Jurkat, Clone E6-1 (cell line): ENCODE data around the gene TRUB2.
"Not testable (repeated sequence)": the region's sequence is repeated elsewhere in the genome, so short reads cannot be mapped to it uniquely, and the experiment has no call there.

Experiments used
- DNase-seq: peaks from one replicate; pipeline ENCODE4 v3.0.0-alpha.2; 2011; ENCODE audit warnings: low read depth, low spot score
- H3K4me3 ChIP-seq: 2 replicates; pipeline ENCODE4 v1.5.1; 2011; ENCODE audit warnings: mild to moderate bottlenecking, low read length, control low read depth, moderate library complexity

The TRUB2 gene

GRCh38 chr9:128342971-128343680 lies 20.9 kb upstream of the TRUB2 start:
- no peak for DNase-seq
- no peak overlapping the region for H3K4me3 ChIP-seq

- peak; percentile 67 for DNase-seq
- H3K4me3 ChIP-seq, result peak overlapping the region; percentile 84
Observed at GRCh38 chr9:128341435-128341849, 19.2 kb upstream of the TRUB2 start.

- H3K4me3 ChIP-seq, result peak overlapping the region; percentile 84
- no peak for DNase-seq
Observed at GRCh38 chr9:128340691-128341434, 18.6 kb upstream of the TRUB2 start.

- peak within 1 kb of the TSS; percentile 84 for H3K4me3 ChIP-seq
- peak; percentile 65 for DNase-seq
Observed at GRCh38 chr9:128339761-128340690, 17.8 kb upstream of the TRUB2 start, which contains the start of gene SLC27A4. TSS of gene SLC27A4 (plus strand) at chr9:128340527. CDS start at chr9:128343133, 2,606 bp downstream.

GRCh38 chr9:128338852-128339614 lies 16.8 kb upstream of the TRUB2 start:
- not testable (repeated sequence) for H3K4me3 ChIP-seq, DNase-seq

- no peak overlapping the region for H3K4me3 ChIP-seq
- no peak for DNase-seq
Observed at GRCh38 chr9:128337936-128338335, 15.7 kb upstream of the TRUB2 start.

GRCh38 chr9:128335914-128336313 lies 13.7 kb upstream of the TRUB2 start:
- no peak overlapping the region for H3K4me3 ChIP-seq
- no peak for DNase-seq

- H3K4me3 ChIP-seq, result no peak overlapping the region
- no peak for DNase-seq
Observed at GRCh38 chr9:128335161-128335560, 12.9 kb upstream of the TRUB2 start.

GRCh38 chr9:128333451-128333869 lies 11.2 kb upstream of the TRUB2 start:
- H3K4me3 ChIP-seq, result no peak overlapping the region
- DNase-seq, result no peak

GRCh38 chr9:128325629-128326028 lies 3.4 kb upstream of the TRUB2 start:
- H3K4me3 ChIP-seq, result no peak overlapping the region
- DNase-seq, result no peak

- DNase-seq, result no peak
- no peak overlapping the region for H3K4me3 ChIP-seq
Observed at GRCh38 chr9:128324401-128324800, 2.2 kb upstream of the TRUB2 start.

GRCh38 chr9:128323791-128324190 lies 1.5 kb upstream of the TRUB2 start:
- peak overlapping the region; percentile 63 for H3K4me3 ChIP-seq

GRCh38 chr9:128323212-128323730 lies 1.0 kb upstream of the TRUB2 start:
- peak overlapping the region; percentile 63 for H3K4me3 ChIP-seq
- no peak for DNase-seq

More at GRCh38 chr9:128323791-128324190, 1.5 kb upstream of the TRUB2 start:
- DNase-seq, result no peak

GRCh38 chr9:128321879-128322403 lies 306 bp downstream of the TRUB2 start:
- no peak for DNase-seq

GRCh38 chr9:128321343-128321742 lies 904 bp downstream of the TRUB2 start:
- peak overlapping the region; percentile 63 for H3K4me3 ChIP-seq
- DNase-seq, result no peak

More at GRCh38 chr9:128321879-128322403, 306 bp downstream of the TRUB2 start:
- peak overlapping the region; percentile 63 for H3K4me3 ChIP-seq

GRCh38 chr9:128317629-128318028 lies 4.6 kb downstream of the TRUB2 start:
- H3K4me3 ChIP-seq, result no peak overlapping the region
- no peak for DNase-seq

- H3K4me3 ChIP-seq, result no peak overlapping the region
- DNase-seq, result no peak
Observed at GRCh38 chr9:128316421-128316820, 5.8 kb downstream of the TRUB2 start.

- no peak for DNase-seq
- no peak overlapping the region for H3K4me3 ChIP-seq
Observed at GRCh38 chr9:128314697-128315096, 7.5 kb downstream of the TRUB2 start.
